MM.1S (cell line): ENCODE results near the gene CNNM2.
"Not testable (repeated sequence)": the region's sequence is repeated elsewhere in the genome, so short reads cannot be mapped to it uniquely, and the experiment has no call there.

ENCODE experiments used
- EZH2 ChIP-seq: fragments of 300-600 bp; sonication (generic); optimal IDR thresholded peaks from 2 replicates; pipeline ENCODE3; 2017; ENCODE audit warnings: low read depth, mild to moderate bottlenecking, antibody characterized with exemption, low read length, mixed read lengths
- EZH2phosphoT487 ChIP-seq: fragments of 300-600 bp; sonication (generic); IDR thresholded peaks from 2 replicates; pipeline ENCODE4 v1.6.1; 2018; ENCODE audit warnings: antibody characterized with exemption, low read length
- TF ChIP-seq, protein P1 (sequence below): fragments of 300-600 bp; sonication (generic); IDR thresholded peaks from 2 replicates; pipeline ENCODE4 v1.5.1; 2016; ENCODE audit warnings: antibody characterized with exemption, low read length, mixed read lengths

DNA sequence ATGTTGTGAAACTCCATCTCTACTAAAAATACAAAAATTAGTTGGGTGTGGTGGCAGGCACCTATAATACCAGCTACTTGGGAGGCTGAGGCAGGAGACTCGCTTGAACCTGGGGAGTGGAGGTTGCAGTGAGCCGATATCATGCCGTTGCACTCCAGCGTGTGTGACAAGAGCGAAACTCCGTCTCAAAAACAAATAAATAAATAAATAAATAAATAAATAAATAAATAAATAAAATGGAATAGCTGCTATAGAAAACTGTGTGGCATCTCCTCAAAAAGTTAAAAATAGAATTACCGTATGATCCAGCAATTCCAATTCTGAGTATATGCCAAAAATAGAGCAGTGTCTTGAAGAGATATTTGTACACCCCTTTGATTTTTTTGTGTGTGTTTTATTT lies 82.0 kb downstream of the CNNM2 start:
- TF ChIP-seq, protein P1, sequence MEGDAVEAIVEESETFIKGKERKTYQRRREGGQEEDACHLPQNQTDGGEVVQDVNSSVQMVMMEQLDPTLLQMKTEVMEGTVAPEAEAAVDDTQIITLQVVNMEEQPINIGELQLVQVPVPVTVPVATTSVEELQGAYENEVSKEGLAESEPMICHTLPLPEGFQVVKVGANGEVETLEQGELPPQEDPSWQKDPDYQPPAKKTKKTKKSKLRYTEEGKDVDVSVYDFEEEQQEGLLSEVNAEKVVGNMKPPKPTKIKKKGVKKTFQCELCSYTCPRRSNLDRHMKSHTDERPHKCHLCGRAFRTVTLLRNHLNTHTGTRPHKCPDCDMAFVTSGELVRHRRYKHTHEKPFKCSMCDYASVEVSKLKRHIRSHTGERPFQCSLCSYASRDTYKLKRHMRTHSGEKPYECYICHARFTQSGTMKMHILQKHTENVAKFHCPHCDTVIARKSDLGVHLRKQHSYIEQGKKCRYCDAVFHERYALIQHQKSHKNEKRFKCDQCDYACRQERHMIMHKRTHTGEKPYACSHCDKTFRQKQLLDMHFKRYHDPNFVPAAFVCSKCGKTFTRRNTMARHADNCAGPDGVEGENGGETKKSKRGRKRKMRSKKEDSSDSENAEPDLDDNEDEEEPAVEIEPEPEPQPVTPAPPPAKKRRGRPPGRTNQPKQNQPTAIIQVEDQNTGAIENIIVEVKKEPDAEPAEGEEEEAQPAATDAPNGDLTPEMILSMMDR, result not testable (repeated sequence)
- not testable (repeated sequence) for TF ChIP-seq EZH2phosphoT487, EZH2
